K562 treated with DMSO at 1 percent for 48 hours (cell line): Measurements from ENCODE around the gene TSNAX. TPM values are rescaled to one million over a fixed set of nuclear protein-coding genes. Genes with fewer than 3 reads are reported as not detected.

Experiments used
- total RNA-seq: library from RNA; unstranded; fragments of 300-600 nt; gene quantifications from 2 replicates; pipeline ENCODE4 v1.2.3, GENCODE V29; 2022; ENCODE audit warnings: low replicate concordance; ENCODE audit errors: extremely low read depth

The TSNAX gene, protein sequence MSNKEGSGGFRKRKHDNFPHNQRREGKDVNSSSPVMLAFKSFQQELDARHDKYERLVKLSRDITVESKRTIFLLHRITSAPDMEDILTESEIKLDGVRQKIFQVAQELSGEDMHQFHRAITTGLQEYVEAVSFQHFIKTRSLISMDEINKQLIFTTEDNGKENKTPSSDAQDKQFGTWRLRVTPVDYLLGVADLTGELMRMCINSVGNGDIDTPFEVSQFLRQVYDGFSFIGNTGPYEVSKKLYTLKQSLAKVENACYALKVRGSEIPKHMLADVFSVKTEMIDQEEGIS
- not detected in 2 replicates for total RNA-seq

GRCh38 chr1:231528172-231529029 is at the start of gene TSNAX:
TSS of gene TSNAX (plus strand) at chr1:231528669. CDS start at chr1:231528811, 142 bp downstream.

Other genes starting within 250 kb of the TSNAX start
- not detected in 2 replicates for gene EXOC8, start 190.8 kb upstream of the TSNAX start, total RNA-seq
- gene SPRTN, start 190.4 kb upstream of the TSNAX start, total RNA-seq = not detected in 2 replicates
- not detected in 2 replicates for gene EGLN1, start 106.4 kb upstream of the TSNAX start, total RNA-seq
- gene DISC1, start 98.1 kb downstream of the TSNAX start, total RNA-seq = not detected in 2 replicates